Naive B cell (primary cell): ENCODE results near the gene FOXM1. TPM values are rescaled to one million over a fixed set of nuclear protein-coding genes. Genes with fewer than 3 reads are reported as not detected.

Experiments used
- ATAC-seq, 2 donors: fragments of 150-1000 bp; cut with Tn5 transposase; 2 replicates each; pipeline ENCODE4 v1.10.0; 2021; ENCODE audit warnings: low read depth in 2 of 2, mild to moderate bottlenecking in 2 of 2, moderate library complexity in 2 of 2
- DNase-seq: peaks from one replicate; pipeline ENCODE4 v3.0.0; 2022
- H3K27ac Mint-ChIP-seq, 6 donors: one replicate each; pipeline ENCODE4 v1.8.0; 2020 to 2022; ENCODE audit warnings: mild to moderate bottlenecking in 6 of 6, mixed read lengths in 6 of 6, moderate library complexity in 5 of 6, inconsistent platforms in 2 of 6
- H3K27me3 Mint-ChIP-seq, 3 donors: one replicate each; pipeline ENCODE4 v1.8.0; 2021 to 2022; ENCODE audit warnings: mixed read lengths in 3 of 3, mild to moderate bottlenecking in 1 of 3
- H3K36me3 Mint-ChIP-seq, 2 donors: one replicate each; pipeline ENCODE4 v1.8.0; 2020 to 2022; ENCODE audit warnings: mixed read lengths in 2 of 2, inconsistent platforms in 1 of 2, mild to moderate bottlenecking in 1 of 2
- H3K4me1 Mint-ChIP-seq, 3 donors: one replicate each; pipeline ENCODE4 v1.8.0; 2020 to 2022; ENCODE audit warnings: mixed read lengths in 3 of 3, inconsistent platforms in 1 of 3, mild to moderate bottlenecking in 1 of 3, moderate library complexity in 1 of 3
- H3K4me3 Mint-ChIP-seq, 8 donors: one replicate each; pipeline ENCODE4 v1.8.0; 2020 to 2022; ENCODE audit warnings: mild to moderate bottlenecking in 8 of 8, mixed read lengths in 8 of 8, moderate library complexity in 8 of 8, inconsistent platforms in 2 of 8
- H3K9me3 Mint-ChIP-seq, 7 donors: one replicate each; pipeline ENCODE4 v1.8.0; 2020 to 2022; ENCODE audit warnings: mixed read lengths in 7 of 7, mild to moderate bottlenecking in 5 of 7, inconsistent platforms in 2 of 7, moderate library complexity in 1 of 7
- polyA plus RNA-seq, 6 donors: library from polyadenylated mRNA; unstranded; fragments of 300-500 nt; fragmentation: Illumina TruSeq; gene quantifications; one replicate each; pipeline ENCODE4 v1.2.3, GENCODE V29; 2021; ENCODE audit warnings: low read depth in 6 of 6

FOXM1 gene
- polyA plus RNA-seq, result under 1 TPM in 1 of 6 donors, not detected in 5; 0.08 TPM

GRCh38 chr12:2877047-2877952, at the start of gene FOXM1, which contains the start of gene RHNO1:
FOXM1 (minus strand) TSS chr12:2877174; CDS start chr12:2874478, 2,696 bp downstream.
RHNO1 (plus strand) TSS chr12:2877223; CDS start chr12:2885367, 8,144 bp downstream.
- Mint-ChIP-seq H3K4me1 (peaks cover 15 to 28% (median 24%) of the 10 kb centered on the region in 3 donors), H3K9me3 (no peaks in the 10 kb centered on the region), H3K36me3 (no peaks in the 10 kb centered on the region), H3K27ac (peak within 1 kb of the TSS; percentile 85 to 98 (median 96)), H3K27me3 (no peaks in the 10 kb centered on the region), H3K4me3 (peak within 1 kb of the TSS; percentile 86 to 99 (median 95))
- peak; percentile 77 to 80 for ATAC-seq
- DNase-seq, result peak; percentile 85

DNA sequence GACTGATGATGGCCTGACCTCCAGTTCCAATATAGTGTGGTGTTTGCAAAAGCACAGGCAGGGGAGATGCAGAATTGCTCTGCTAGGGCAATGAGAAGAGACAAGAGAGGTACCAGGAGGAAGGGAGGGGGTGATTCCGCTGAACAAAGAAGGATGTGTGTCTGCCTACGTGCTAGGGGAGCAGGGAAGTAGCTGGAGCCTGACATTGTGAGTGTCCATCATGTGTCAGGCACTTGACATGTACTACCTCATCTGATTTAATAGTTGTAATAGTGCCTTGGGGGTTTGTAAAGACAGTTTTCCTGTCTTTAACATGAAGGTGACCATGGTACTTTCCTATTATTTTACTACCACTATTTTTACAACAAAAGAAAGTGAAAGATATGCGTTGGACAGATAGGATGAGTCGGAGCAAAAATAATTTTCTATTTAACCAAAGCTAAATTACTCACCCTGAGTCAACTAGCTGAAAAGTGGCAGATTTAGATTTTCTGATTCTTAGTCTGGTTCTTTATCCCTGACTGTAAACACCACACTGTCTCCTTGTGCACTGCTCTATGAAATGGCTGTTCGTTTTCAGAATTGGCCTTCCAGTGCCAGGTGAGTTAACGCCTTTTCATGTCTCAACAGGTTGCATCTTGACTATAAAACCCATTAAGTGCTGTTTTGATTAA, 48.5 kb upstream of the FOXM1 start:
- Mint-ChIP-seq H3K27me3 (no peaks in the 10 kb centered on the region), H3K4me3 (peak overlapping the region in 1 of 8 donors; percentile 4), H3K9me3 (no peaks in the 10 kb centered on the region), H3K4me1 (no peaks in the 10 kb centered on the region), H3K27ac (no peak overlapping the region), H3K36me3 (peaks cover 8 to 20% of the 10 kb centered on the region in 2 donors)
- no peak for DNase-seq
- ATAC-seq, result no peak

DNA sequence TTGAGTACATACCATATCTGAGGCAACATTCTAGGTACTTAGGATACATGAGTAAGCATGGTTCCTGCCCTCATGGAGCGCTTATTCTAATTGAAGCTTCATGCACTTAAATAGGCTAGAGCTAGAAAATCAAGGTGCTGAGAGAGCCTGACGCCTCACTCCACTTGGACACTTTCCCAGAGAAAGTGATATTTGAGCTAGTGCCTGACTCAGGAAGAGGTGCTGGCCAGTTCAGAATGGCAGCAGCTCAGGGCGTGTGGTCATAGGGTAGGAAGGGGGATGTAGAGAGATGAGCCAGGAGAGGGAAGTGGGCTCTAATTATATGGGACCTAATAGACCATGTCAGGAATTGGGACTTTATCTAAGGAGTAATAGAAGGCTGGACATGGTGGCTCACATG, 47.0 kb upstream of the FOXM1 start:
- no peak for DNase-seq
- no peak for ATAC-seq
- H3K27me3 Mint-ChIP-seq, result no peaks in the 10 kb centered on the region
- no peak overlapping the region for H3K27ac Mint-ChIP-seq
- peaks cover 8 to 20% of the 10 kb centered on the region in 2 donors for H3K36me3 Mint-ChIP-seq
- no peak overlapping the region for H3K4me3 Mint-ChIP-seq
- no peaks in the 10 kb centered on the region for H3K4me1 Mint-ChIP-seq
- H3K9me3 Mint-ChIP-seq, result no peaks in the 10 kb centered on the region

GRCh38 chr12:2923057-2923456, 46.1 kb upstream of the FOXM1 start:
- no peaks in the 10 kb centered on the region for H3K4me1 Mint-ChIP-seq
- no peak for ATAC-seq
- H3K36me3 Mint-ChIP-seq, result peaks cover 6 to 20% of the 10 kb centered on the region in 2 donors
- H3K27me3 Mint-ChIP-seq, result no peaks in the 10 kb centered on the region
- H3K4me3 Mint-ChIP-seq, result no peak overlapping the region
- no peak overlapping the region for H3K27ac Mint-ChIP-seq
- DNase-seq, result no peak
- H3K9me3 Mint-ChIP-seq, result no peaks in the 10 kb centered on the region

GRCh38 chr12:2922329-2922728, 45.4 kb upstream of the FOXM1 start:
- no peaks in the 10 kb centered on the region for H3K27me3 Mint-ChIP-seq
- no peaks in the 10 kb centered on the region for H3K9me3 Mint-ChIP-seq
- H3K36me3 Mint-ChIP-seq, result peaks cover 0 to 15% of the 10 kb centered on the region in 2 donors
- DNase-seq (no peak), ATAC-seq (no peak)
- H3K4me1 Mint-ChIP-seq, result no peaks in the 10 kb centered on the region
- H3K4me3 Mint-ChIP-seq, result no peak overlapping the region
- H3K27ac Mint-ChIP-seq, result no peak overlapping the region

GRCh38 chr12:2919249-2919648, 42.3 kb upstream of the FOXM1 start:
- peaks cover 0 to 14% of the 10 kb centered on the region in 2 donors for H3K36me3 Mint-ChIP-seq
- DNase-seq (no peak), ATAC-seq (no peak)
- H3K9me3 Mint-ChIP-seq, result no peaks in the 10 kb centered on the region
- H3K27ac Mint-ChIP-seq, result no peak overlapping the region
- H3K27me3 Mint-ChIP-seq, result no peaks in the 10 kb centered on the region
- no peak overlapping the region for H3K4me3 Mint-ChIP-seq
- no peaks in the 10 kb centered on the region for H3K4me1 Mint-ChIP-seq

GRCh38 chr12:2912216-2912575, 35.2 kb upstream of the FOXM1 start:
- Mint-ChIP-seq H3K4me3 (no peak overlapping the region), H3K4me1 (no peaks in the 10 kb centered on the region), H3K9me3 (no peaks in the 10 kb centered on the region), H3K36me3 (peaks cover 9 to 11% of the 10 kb centered on the region in 2 donors), H3K27ac (no peak overlapping the region), H3K27me3 (no peaks in the 10 kb centered on the region)
- ATAC-seq (no peak), DNase-seq (no peak)

- H3K27ac Mint-ChIP-seq, result no peak overlapping the region
- H3K4me1 Mint-ChIP-seq, result peaks cover 4 to 5% (median 5%) of the 10 kb centered on the region in 3 donors
These were observed 27.3 kb upstream of the FOXM1 start for GRCh38 chr12:2904260-2904659.

GRCh38 chr12:2902272-2902880, 25.4 kb upstream of the FOXM1 start:
- no peaks in the 10 kb centered on the region for H3K27me3 Mint-ChIP-seq
- no peak overlapping the region for H3K27ac Mint-ChIP-seq
- peaks cover 4 to 5% (median 5%) of the 10 kb centered on the region in 3 donors for H3K4me1 Mint-ChIP-seq
- no peak overlapping the region for H3K4me3 Mint-ChIP-seq
- ATAC-seq (no peak), DNase-seq (no peak)
- no peaks in the 10 kb centered on the region for H3K9me3 Mint-ChIP-seq
- H3K36me3 Mint-ChIP-seq, result no peaks in the 10 kb centered on the region

More at GRCh38 chr12:2904260-2904659, 27.3 kb upstream of the FOXM1 start:
- no peaks in the 10 kb centered on the region for H3K27me3 Mint-ChIP-seq
- ATAC-seq (no peak), DNase-seq (no peak)
- no peaks in the 10 kb centered on the region for H3K36me3 Mint-ChIP-seq
- H3K9me3 Mint-ChIP-seq, result no peaks in the 10 kb centered on the region
- no peak overlapping the region for H3K4me3 Mint-ChIP-seq

- no peak for ATAC-seq
- no peaks in the 10 kb centered on the region for H3K9me3 Mint-ChIP-seq
- H3K27ac Mint-ChIP-seq, result peak overlapping the region in 1 of 6 donors; percentile 27
These were observed 23.7 kb upstream of the FOXM1 start for GRCh38 chr12:2900642-2901041.

GRCh38 chr12:2897418-2897817, 20.4 kb upstream of the FOXM1 start:
- DNase-seq (no peak), ATAC-seq (no peak)
- Mint-ChIP-seq H3K27me3 (no peaks in the 10 kb centered on the region), H3K9me3 (no peaks in the 10 kb centered on the region), H3K27ac (no peak overlapping the region), H3K4me1 (no peaks in the 10 kb centered on the region), H3K36me3 (no peaks in the 10 kb centered on the region), H3K4me3 (no peak overlapping the region)

More at GRCh38 chr12:2900642-2901041, 23.7 kb upstream of the FOXM1 start:
- Mint-ChIP-seq H3K4me1 (peaks cover 4 to 5% (median 5%) of the 10 kb centered on the region in 3 donors), H3K27me3 (no peaks in the 10 kb centered on the region), H3K4me3 (no peak overlapping the region), H3K36me3 (no peaks in the 10 kb centered on the region)
- DNase-seq, result no peak

DNA sequence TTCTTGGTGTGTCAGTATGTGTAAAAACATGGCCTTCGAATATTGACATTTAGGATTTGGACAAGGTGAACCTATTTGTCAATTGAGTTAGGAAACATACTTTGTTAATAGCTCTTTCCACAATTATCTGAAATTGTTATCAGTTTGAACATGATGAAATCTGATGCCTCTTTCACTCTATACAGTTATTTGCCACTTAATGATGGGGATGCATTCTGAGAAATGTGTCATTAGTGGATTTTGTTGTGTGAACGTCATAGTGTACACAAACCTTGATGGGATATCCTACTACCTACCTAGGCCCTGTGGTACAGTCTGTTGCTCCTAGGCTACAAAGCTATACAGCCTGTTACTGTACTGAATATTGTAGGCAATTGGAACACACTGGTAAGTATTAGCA, 18.5 kb upstream of the FOXM1 start:
- H3K9me3 Mint-ChIP-seq, result no peaks in the 10 kb centered on the region
- peaks cover 4 to 11% (median 6%) of the 10 kb centered on the region in 3 donors for H3K4me1 Mint-ChIP-seq
- DNase-seq (no peak), ATAC-seq (no peak)
- H3K27ac Mint-ChIP-seq, result no peak overlapping the region
- H3K36me3 Mint-ChIP-seq, result no peaks in the 10 kb centered on the region
- H3K4me3 Mint-ChIP-seq, result peak overlapping the region in 1 of 8 donors; percentile 26
- no peaks in the 10 kb centered on the region for H3K27me3 Mint-ChIP-seq

GRCh38 chr12:2895051-2895451, 18.1 kb upstream of the FOXM1 start:
- Mint-ChIP-seq H3K27me3 (no peaks in the 10 kb centered on the region), H3K36me3 (no peaks in the 10 kb centered on the region), H3K27ac (no peak overlapping the region), H3K9me3 (no peaks in the 10 kb centered on the region), H3K4me1 (peaks cover 9 to 15% (median 10%) of the 10 kb centered on the region in 3 donors), H3K4me3 (peak overlapping the region in 1 of 8 donors; percentile 26)
- DNase-seq, result no peak
- ATAC-seq, result no peak
